ENCODE data around the gene WNT3. TPM values are rescaled to one million over a fixed set of nuclear protein-coding genes. Genes with fewer than 3 reads are reported as not detected.

Gene WNT3
- total RNA-seq, 1 experiment from 2014 or later: 11.9 TPM

GRCh38 chr17:46738544-46738943 is 79.9 kb downstream of the WNT3 start:
- H3K36me3 ChIP-seq: no peaks in the 10 kb centered on the region; the same call in 1 of the 2 replicates
- no peak overlapping the region for H3K4me3 ChIP-seq
- H3K9me3 ChIP-seq (replicated peaks): no peaks in the 10 kb centered on the region
- DNase-seq: no peak
- H3K27ac ChIP-seq: no peak overlapping the region
- H3K27me3 ChIP-seq: no peaks in the 10 kb centered on the region
- peaks cover 22% of the 10 kb centered on the region for H3K4me1 ChIP-seq

- Histone ChIP-seq H3K27ac (no peak overlapping the region), H3K4me1 (peaks cover 16% of the 10 kb centered on the region)
- no peak for DNase-seq
Observed at GRCh38 chr17:46737326-46737725, 81.2 kb downstream of the WNT3 start.

GRCh38 chr17:46736100-46736499 is 82.4 kb downstream of the WNT3 start:
- Histone ChIP-seq H3K4me1 (peaks cover 14% of the 10 kb centered on the region), H3K27me3 (no peaks in the 10 kb centered on the region), H3K4me3 (no peak overlapping the region), H3K9me3 (replicated peaks) (no peaks in the 10 kb centered on the region), H3K27ac (no peak overlapping the region), H3K36me3 (no peaks in the 10 kb centered on the region; the same call in 1 of the 2 replicates)
- peak; percentile 45 to 63 for DNase-seq

More at GRCh38 chr17:46737326-46737725, 81.2 kb downstream of the WNT3 start:
- Histone ChIP-seq H3K9me3 (replicated peaks) (no peaks in the 10 kb centered on the region), H3K36me3 (no peaks in the 10 kb centered on the region; the same call in 1 of the 2 replicates), H3K4me3 (no peak overlapping the region), H3K27me3 (no peaks in the 10 kb centered on the region)

GRCh38 chr17:46733837-46734475 is 84.5 kb downstream of the WNT3 start:
- H3K27me3 ChIP-seq: no peaks in the 10 kb centered on the region
- DNase-seq: no peak
- H3K27ac ChIP-seq: no peak overlapping the region
- H3K36me3 ChIP-seq: no peaks in the 10 kb centered on the region
- H3K4me3 ChIP-seq: no peak overlapping the region
- no peaks in the 10 kb centered on the region for H3K9me3 ChIP-seq (replicated peaks)
- H3K4me1 ChIP-seq: peaks cover 14% of the 10 kb centered on the region

GRCh38 chr17:46732754-46733398 is 85.6 kb downstream of the WNT3 start:
- H3K9me3 ChIP-seq (replicated peaks): no peaks in the 10 kb centered on the region
- no peak overlapping the region for H3K4me3 ChIP-seq
- no peaks in the 10 kb centered on the region for H3K27me3 ChIP-seq
- no peak overlapping the region for H3K27ac ChIP-seq
- 0 out of 2 replicates have a peak, but pooled peaks cover 3% of the 10 kb centered on the region for H3K36me3 ChIP-seq
- no peak for DNase-seq
- peaks cover 14% of the 10 kb centered on the region for H3K4me1 ChIP-seq

GRCh38 chr17:46732160-46732559 is 86.3 kb downstream of the WNT3 start:
- H3K4me1 ChIP-seq: peaks cover 14% of the 10 kb centered on the region
- H3K36me3 ChIP-seq: 0 out of 2 replicates have a peak, but pooled peaks cover 3% of the 10 kb centered on the region
- H3K4me3 ChIP-seq: no peak overlapping the region
- no peaks in the 10 kb centered on the region for H3K9me3 ChIP-seq (replicated peaks)
- no peaks in the 10 kb centered on the region for H3K27me3 ChIP-seq
- no peak for DNase-seq
- no peak overlapping the region for H3K27ac ChIP-seq

GRCh38 chr17:46730679-46731078 is 87.8 kb downstream of the WNT3 start:
- no peak overlapping the region for H3K4me3 ChIP-seq
- H3K27ac ChIP-seq: no peak overlapping the region
- H3K4me1 ChIP-seq: peaks cover 3% of the 10 kb centered on the region; the same call in 1 of the 2 replicates
- no peak for DNase-seq
- H3K27me3 ChIP-seq: no peaks in the 10 kb centered on the region
- H3K36me3 ChIP-seq: 0 out of 2 replicates have a peak, but pooled peaks cover 3% of the 10 kb centered on the region
- no peaks in the 10 kb centered on the region for H3K9me3 ChIP-seq (replicated peaks)

GRCh38 chr17:46730026-46730425 is 88.5 kb downstream of the WNT3 start:
- Histone ChIP-seq H3K9me3 (replicated peaks) (no peaks in the 10 kb centered on the region), H3K27me3 (no peaks in the 10 kb centered on the region), H3K4me3 (no peak overlapping the region), H3K27ac (no peak overlapping the region), H3K4me1 (no peaks in the 10 kb centered on the region), H3K36me3 (0 out of 2 replicates have a peak, but pooled peaks cover 3% of the 10 kb centered on the region)
- no peak for DNase-seq

- H3K9me3 ChIP-seq (replicated peaks): no peaks in the 10 kb centered on the region
- H3K27me3 ChIP-seq: no peaks in the 10 kb centered on the region
- no peak for DNase-seq
- H3K27ac ChIP-seq: no peak overlapping the region
- no peak overlapping the region for H3K4me3 ChIP-seq
- H3K4me1 ChIP-seq: no peaks in the 10 kb centered on the region
- 0 out of 2 replicates have a peak, but pooled peaks cover 3% of the 10 kb centered on the region for H3K36me3 ChIP-seq
Observed at GRCh38 chr17:46727572-46728348, 90.7 kb downstream of the WNT3 start.

- no peaks in the 10 kb centered on the region for H3K9me3 ChIP-seq (replicated peaks)
- no peak for DNase-seq
- H3K27ac ChIP-seq: no peak overlapping the region
- 0 out of 2 replicates have a peak, but pooled peaks cover 3% of the 10 kb centered on the region for H3K36me3 ChIP-seq
- H3K27me3 ChIP-seq: no peaks in the 10 kb centered on the region
- no peaks in the 10 kb centered on the region for H3K4me1 ChIP-seq
- H3K4me3 ChIP-seq: no peak overlapping the region
Observed at GRCh38 chr17:46726206-46726605, 92.3 kb downstream of the WNT3 start.

- Histone ChIP-seq H3K4me3 (no peak overlapping the region), H3K27me3 (no peaks in the 10 kb centered on the region), H3K36me3 (no peaks in the 10 kb centered on the region), H3K4me1 (peaks cover 12% of the 10 kb centered on the region), H3K27ac (no peak overlapping the region), H3K9me3 (replicated peaks) (no peaks in the 10 kb centered on the region)
- DNase-seq: no peak
Observed at GRCh38 chr17:46722662-46723285, 95.7 kb downstream of the WNT3 start.

- peaks cover 12% of the 10 kb centered on the region for H3K4me1 ChIP-seq
- no peak overlapping the region for H3K4me3 ChIP-seq
- peaks cover 9% of the 10 kb centered on the region for H3K36me3 ChIP-seq
- H3K27me3 ChIP-seq: no peaks in the 10 kb centered on the region
- H3K9me3 ChIP-seq (replicated peaks): no peaks in the 10 kb centered on the region
- H3K27ac ChIP-seq: no peak overlapping the region; the same call in 1 of the 2 replicates
- DNase-seq: no peak
Observed at GRCh38 chr17:46720408-46720807, 98.1 kb downstream of the WNT3 start.

- Histone ChIP-seq H3K4me1 (peaks cover 12% of the 10 kb centered on the region), H3K9me3 (replicated peaks) (no peaks in the 10 kb centered on the region), H3K27ac (no peak overlapping the region; the same call in 1 of the 2 replicates), H3K36me3 (peaks cover 9% of the 10 kb centered on the region), H3K4me3 (no peak overlapping the region), H3K27me3 (no peaks in the 10 kb centered on the region)
- DNase-seq: no peak
Observed at GRCh38 chr17:46719891-46720290, 98.6 kb downstream of the WNT3 start.

GRCh38 chr17:46717999-46718398 is 100.5 kb downstream of the WNT3 start:
- Histone ChIP-seq H3K4me3 (no peak overlapping the region), H3K36me3 (peaks cover 9% of the 10 kb centered on the region), H3K27me3 (no peaks in the 10 kb centered on the region)

More at GRCh38 chr17:46717999-46718398, 100.5 kb downstream of the WNT3 start:
- no peaks in the 10 kb centered on the region for H3K9me3 ChIP-seq (replicated peaks)
- no peak for DNase-seq
- H3K4me1 ChIP-seq: peaks cover 12% of the 10 kb centered on the region
- H3K27ac ChIP-seq: no peak overlapping the region
